Measurements from ENCODE around the gene SEMA4G. TPM values are rescaled to one million over a fixed set of nuclear protein-coding genes. Genes with fewer than 3 reads are reported as not detected.

Gene SEMA4G
- total RNA-seq, 2 experiments from 2014 or later: 0.68 to 0.98 TPM

- ChIA-PET CTCF (interaction anchor here (1.0 kb wide), 1 partner anchor 88 kb away, joined by 3 read pairs; no protein-coding TSS in a partner anchor), POLR2A (no interaction called here)
- no peak for DNase-seq
- H3K4me3 Mint-ChIP-seq: no peak overlapping the region
- peaks cover 33% of the 10 kb centered on the region for H3K36me3 Mint-ChIP-seq (ENCODE audit: low read depth)
- no peaks in the 10 kb centered on the region for H3K4me1 Mint-ChIP-seq
- H3K27me3 Mint-ChIP-seq: no peaks in the 10 kb centered on the region
- no peaks in the 10 kb centered on the region for H3K9me3 Mint-ChIP-seq
- H3K27ac Mint-ChIP-seq: no peak overlapping the region
Observed at GRCh38 chr10:100962351-100963080, 6.8 kb upstream of the SEMA4G start.

- peaks cover 3% of the 10 kb centered on the region for H3K4me1 Mint-ChIP-seq
- no peak for DNase-seq
- no peaks in the 10 kb centered on the region for H3K27me3 Mint-ChIP-seq
- H3K9me3 Mint-ChIP-seq: no peaks in the 10 kb centered on the region
- POLR2A ChIA-PET: no interaction called here
- H3K36me3 Mint-ChIP-seq (ENCODE audit: low read depth): peaks cover 28% of the 10 kb centered on the region
- no peak overlapping the region for H3K27ac Mint-ChIP-seq
- CTCF ChIA-PET: no interaction called here
- H3K4me3 Mint-ChIP-seq: no peak overlapping the region
Observed at GRCh38 chr10:100963826-100964225, 5.5 kb upstream of the SEMA4G start.

DNA sequence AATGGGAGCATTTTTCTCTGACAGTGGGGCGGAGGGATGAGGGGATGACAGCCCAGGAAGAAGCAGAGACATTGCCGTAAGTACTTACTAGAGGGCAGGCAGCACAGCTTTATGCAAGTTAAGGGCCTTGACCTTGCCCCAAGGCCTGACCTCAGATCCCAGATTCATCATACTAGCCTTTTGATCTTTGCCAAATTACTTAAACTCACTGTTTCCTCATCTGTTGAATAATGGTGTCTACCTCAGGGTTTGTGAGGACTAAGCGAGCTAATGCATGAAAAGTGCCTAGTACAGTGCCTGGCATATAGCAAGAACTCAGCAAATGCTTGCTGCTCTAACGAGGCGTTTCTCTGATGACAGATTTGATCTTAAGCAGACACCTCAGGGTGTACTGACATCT, 3.5 kb upstream of the SEMA4G start:
- H3K27me3 Mint-ChIP-seq: no peaks in the 10 kb centered on the region
- peaks cover 11% of the 10 kb centered on the region for H3K4me1 Mint-ChIP-seq
- no peak overlapping the region for H3K4me3 Mint-ChIP-seq
- POLR2A ChIA-PET: no interaction called here
- CTCF ChIA-PET: interaction anchor here (1.2 kb wide), 1 partner anchor 32 kb away, joined by 6 read pairs; no protein-coding TSS in a partner anchor
- DNase-seq: no peak
- H3K36me3 Mint-ChIP-seq (ENCODE audit: low read depth): peaks cover 13% of the 10 kb centered on the region
- no peaks in the 10 kb centered on the region for H3K9me3 Mint-ChIP-seq
- no peak overlapping the region for H3K27ac Mint-ChIP-seq

DNA sequence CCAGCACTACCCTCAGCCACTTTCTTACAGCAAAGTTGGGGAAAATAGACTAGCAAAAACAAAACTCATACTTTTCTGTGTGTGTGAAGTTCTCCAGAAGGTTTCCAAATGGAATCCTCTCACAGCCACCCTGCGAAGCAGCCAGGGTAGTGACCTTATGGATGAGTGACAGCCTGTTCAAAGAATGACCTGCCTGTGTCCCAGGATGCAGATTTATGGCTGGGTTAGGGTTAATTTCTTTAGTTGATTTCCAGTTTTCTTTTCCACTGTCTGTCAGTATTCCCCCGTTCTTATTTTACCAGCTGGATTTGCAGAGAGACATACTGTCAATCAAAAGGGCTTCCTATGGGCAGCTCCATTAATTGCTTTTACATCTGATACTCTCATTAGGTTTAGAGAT, 2.4 kb upstream of the SEMA4G start:
- H3K36me3 Mint-ChIP-seq (ENCODE audit: low read depth): peaks cover 7% of the 10 kb centered on the region
- no peaks in the 10 kb centered on the region for H3K9me3 Mint-ChIP-seq
- CTCF ChIA-PET: interaction anchor here (1.0 to 1.4 kb wide), 3 partner anchors 9 to 21 kb away, joined by 3 to 4 read pairs (median 3); no protein-coding TSS in a partner anchor
- no peak for DNase-seq
- no peak overlapping the region for H3K27ac Mint-ChIP-seq
- H3K4me3 Mint-ChIP-seq: no peak overlapping the region
- H3K27me3 Mint-ChIP-seq: no peaks in the 10 kb centered on the region
- H3K4me1 Mint-ChIP-seq: peaks cover 11% of the 10 kb centered on the region
- POLR2A ChIA-PET: no interaction called here

DNA sequence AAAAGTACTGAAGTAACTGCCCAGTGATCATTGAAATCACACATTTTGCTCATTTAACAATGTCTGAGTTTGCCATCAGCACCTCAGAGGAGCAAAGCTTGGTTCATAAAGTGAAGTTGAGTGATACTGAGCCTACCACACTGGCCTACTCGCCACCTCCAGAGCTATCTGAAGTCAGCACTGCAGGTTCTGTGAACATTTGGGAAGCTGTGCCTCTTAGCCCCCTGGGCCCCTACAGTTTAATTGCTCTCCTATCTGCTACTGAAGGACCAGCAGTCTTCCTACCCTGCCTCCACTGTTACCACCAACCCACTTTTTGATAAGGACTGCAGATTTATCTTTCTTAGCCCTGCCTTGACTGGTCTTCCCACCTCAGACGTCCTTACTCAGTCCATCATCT, 2.0 kb upstream of the SEMA4G start:
- H3K27ac Mint-ChIP-seq: no peak overlapping the region
- peaks cover 11% of the 10 kb centered on the region for H3K4me1 Mint-ChIP-seq
- no peak for DNase-seq
- CTCF ChIA-PET: interaction anchor here (1.0 to 1.4 kb wide), 4 partner anchors 10 to 31 kb away, joined by 3 to 4 read pairs (median 3); no protein-coding TSS in a partner anchor
- POLR2A ChIA-PET: no interaction called here
- no peaks in the 10 kb centered on the region for H3K27me3 Mint-ChIP-seq
- peaks cover 7% of the 10 kb centered on the region for H3K36me3 Mint-ChIP-seq (ENCODE audit: low read depth)
- no peaks in the 10 kb centered on the region for H3K9me3 Mint-ChIP-seq
- no peak overlapping the region for H3K4me3 Mint-ChIP-seq

- no peak for DNase-seq
- POLR2A ChIA-PET: no interaction called here
- CTCF ChIA-PET: interaction anchor here (1.0 to 1.4 kb wide), 4 partner anchors 12 to 46 kb away, joined by 3 to 5 read pairs (median 4); no protein-coding TSS in a partner anchor
- no peak overlapping the region for H3K27ac Mint-ChIP-seq
- no peaks in the 10 kb centered on the region for H3K9me3 Mint-ChIP-seq
- no peaks in the 10 kb centered on the region for H3K27me3 Mint-ChIP-seq
- H3K4me1 Mint-ChIP-seq: peaks cover 11% of the 10 kb centered on the region
- peak overlapping the region; percentile 34 for H3K4me3 Mint-ChIP-seq
- H3K36me3 Mint-ChIP-seq (ENCODE audit: low read depth): no peaks in the 10 kb centered on the region
Observed at GRCh38 chr10:100968062-100968736, 1.1 kb upstream of the SEMA4G start.

DNA sequence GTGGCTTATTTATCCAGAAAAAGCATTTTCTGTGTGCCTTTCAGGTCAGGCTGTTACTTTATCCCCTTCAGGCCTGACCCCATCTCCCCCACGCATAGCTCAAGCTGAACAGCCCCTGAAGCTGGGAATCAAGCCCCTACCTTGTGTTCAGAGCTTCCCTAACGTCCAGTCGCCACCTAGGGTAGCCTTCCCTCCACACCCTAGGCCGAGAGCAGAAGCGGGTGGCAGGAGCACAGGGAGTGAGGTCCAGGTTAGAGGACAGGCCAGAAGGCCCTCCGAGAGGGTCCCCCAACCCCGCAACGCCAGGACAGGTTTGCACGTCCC, 479 bp upstream of the SEMA4G start:
- ChIA-PET POLR2A (no interaction called here), CTCF (interaction anchor here (1.0 kb wide), 1 partner anchor 45 kb away, joined by 5 read pairs; no protein-coding TSS in a partner anchor)
- Mint-ChIP-seq H3K27me3 (no peaks in the 10 kb centered on the region), H3K4me1 (peaks cover 11% of the 10 kb centered on the region), H3K9me3 (no peaks in the 10 kb centered on the region), H3K4me3 (no peak overlapping the region), H3K27ac (no peak overlapping the region), H3K36me3 (ENCODE audit: low read depth) (no peaks in the 10 kb centered on the region)
- no peak for DNase-seq

GRCh38 chr10:100970076-100970913, 991 bp downstream of the SEMA4G start:
- ChIA-PET POLR2A (no interaction called here), CTCF (interaction anchor here (0.7 to 1.0 kb wide), 4 partner anchors 21 to 59 kb away, joined by 3 to 4 read pairs (median 3); no protein-coding TSS in a partner anchor)
- H3K36me3 Mint-ChIP-seq (ENCODE audit: low read depth): no peaks in the 10 kb centered on the region
- H3K4me3 Mint-ChIP-seq: peak overlapping the region; percentile 2
- peak; percentile 21 for DNase-seq
- no peak overlapping the region for H3K27ac Mint-ChIP-seq
- peaks cover 11% of the 10 kb centered on the region for H3K4me1 Mint-ChIP-seq
- no peaks in the 10 kb centered on the region for H3K9me3 Mint-ChIP-seq
- no peaks in the 10 kb centered on the region for H3K27me3 Mint-ChIP-seq

GRCh38 chr10:100970914-100971811, 1.9 kb downstream of the SEMA4G start:
- H3K9me3 Mint-ChIP-seq: no peaks in the 10 kb centered on the region
- H3K4me3 Mint-ChIP-seq: no peak overlapping the region
- H3K27ac Mint-ChIP-seq: no peak overlapping the region
- peak; percentile 13 for DNase-seq
- H3K36me3 Mint-ChIP-seq (ENCODE audit: low read depth): no peaks in the 10 kb centered on the region
- no peaks in the 10 kb centered on the region for H3K27me3 Mint-ChIP-seq
- peaks cover 11% of the 10 kb centered on the region for H3K4me1 Mint-ChIP-seq
- ChIA-PET POLR2A (no interaction called here), CTCF (interaction anchor here (0.7 kb wide), 1 partner anchor 58 kb away, joined by 3 read pairs; no protein-coding TSS in a partner anchor)

DNA sequence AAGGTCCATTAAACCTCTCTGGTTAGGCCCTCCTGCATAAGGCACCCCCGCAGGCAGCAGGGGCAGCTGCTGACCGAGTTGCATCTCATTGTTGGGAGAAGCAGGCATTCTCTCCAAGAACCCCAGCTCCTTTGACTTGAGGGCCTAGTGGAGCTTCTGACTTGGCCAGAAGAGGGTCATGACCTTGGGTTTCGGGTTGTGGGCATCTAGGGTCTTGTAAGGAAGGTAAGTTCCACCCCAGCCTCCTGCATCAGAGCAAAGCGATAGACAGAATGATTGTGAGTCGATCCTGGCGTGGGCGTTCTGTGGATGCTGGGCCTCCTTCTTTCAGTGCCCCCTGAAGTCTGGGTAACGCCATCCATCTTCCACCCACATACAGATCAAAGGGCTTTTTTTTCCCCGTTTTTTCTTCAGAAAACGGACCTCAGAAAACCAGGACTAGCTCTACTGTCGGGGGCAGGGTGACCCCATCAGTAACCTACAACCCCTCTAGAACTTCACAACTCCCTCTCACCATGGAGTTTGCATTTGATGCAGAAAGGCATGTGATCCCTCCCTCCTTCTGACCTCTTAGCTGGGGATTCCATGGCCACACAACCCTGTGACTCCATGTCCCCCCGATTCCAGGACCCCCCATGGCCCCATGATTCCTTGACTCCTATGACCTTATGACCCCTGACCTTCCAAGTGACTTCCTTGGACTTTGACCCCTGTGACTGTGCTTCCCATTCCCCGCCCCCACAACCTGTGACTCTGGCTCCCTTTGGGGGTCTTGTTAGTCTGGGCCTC, 3.0 kb downstream of the SEMA4G start:
- POLR2A ChIA-PET: no interaction called here
- H3K9me3 Mint-ChIP-seq: no peaks in the 10 kb centered on the region
- H3K4me3 Mint-ChIP-seq: no peak overlapping the region
- H3K27ac Mint-ChIP-seq: peak overlapping the region; percentile 26
- H3K27me3 Mint-ChIP-seq: no peaks in the 10 kb centered on the region
- peak; percentile 12 for DNase-seq
- CTCF ChIA-PET: interaction anchor here (1.3 kb wide), 1 partner anchor 25 kb away, joined by 4 read pairs; no protein-coding TSS in a partner anchor
- H3K36me3 Mint-ChIP-seq (ENCODE audit: low read depth): no peaks in the 10 kb centered on the region
- peaks cover 11% of the 10 kb centered on the region for H3K4me1 Mint-ChIP-seq

DNA sequence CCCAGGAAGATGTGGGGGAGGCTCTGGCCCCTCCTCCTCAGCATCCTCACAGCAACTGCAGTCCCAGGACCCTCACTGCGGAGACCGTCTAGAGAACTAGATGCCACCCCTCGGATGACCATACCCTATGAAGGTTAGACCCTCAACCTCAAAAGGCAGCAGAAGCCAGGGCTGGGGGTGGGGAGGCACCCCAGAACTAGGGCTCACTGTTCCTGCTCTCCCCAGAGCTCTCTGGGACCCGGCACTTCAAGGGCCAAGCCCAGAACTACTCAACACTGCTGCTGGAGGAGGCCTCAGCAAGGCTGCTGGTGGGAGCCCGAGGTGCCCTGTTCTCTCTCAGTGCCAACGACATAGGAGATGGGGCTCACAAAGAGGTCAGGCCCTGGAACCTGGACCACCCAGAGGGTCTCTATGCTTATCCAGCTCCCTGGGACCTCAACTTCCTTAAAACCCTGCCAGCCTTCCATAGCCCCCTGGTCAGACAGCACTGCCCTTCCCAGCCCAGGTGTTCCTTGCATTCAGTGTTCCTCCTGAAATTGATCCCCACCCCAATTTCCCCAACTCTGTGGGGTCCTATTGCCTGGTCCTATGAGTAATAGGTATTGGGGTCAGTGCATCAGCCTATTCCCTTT, 3.7 kb downstream of the SEMA4G start:
- POLR2A ChIA-PET: no interaction called here
- H3K9me3 Mint-ChIP-seq: no peaks in the 10 kb centered on the region
- peak; percentile 10 for DNase-seq
- H3K36me3 Mint-ChIP-seq (ENCODE audit: low read depth): no peaks in the 10 kb centered on the region
- H3K4me1 Mint-ChIP-seq: peaks cover 11% of the 10 kb centered on the region
- H3K27me3 Mint-ChIP-seq: no peaks in the 10 kb centered on the region
- no peak overlapping the region for H3K4me3 Mint-ChIP-seq
- H3K27ac Mint-ChIP-seq: peak overlapping the region; percentile 26
- CTCF ChIA-PET: interaction anchor here (1.3 to 1.7 kb wide), 2 partner anchors 24 to 46 kb away, joined by 4 read pairs; no protein-coding TSS in a partner anchor

Data from activated CD4-positive, alpha-beta memory T cell treated with anti-CD3 and anti-CD28 coated beads, Interleukin-2, amount 10 ng/mL, durations not matched to agents 7 days and 5 days (primary cell).